ENCODE measurements around the gene KDM5C.

GRCh38 chrX:53246231-53246630 is 21.2 kb upstream of the KDM5C start:
- no peak for TF ChIP-seq RAD21 (IDR thresholded peaks at IDR 0.05 in 1 of 2, conservative IDR thresholded peaks at IDR 0.05 in 1 of 2; ENCODE audit: low read depth in 2 of 2, low read length in 2 of 2)
- no peak for TF ChIP-seq CBX5 (IDR thresholded peaks at IDR 0.05; ENCODE audit: low read depth, low read length)
- TF ChIP-seq JUND (IDR thresholded peaks at IDR 0.05; ENCODE audit: low read length) = no peak
- no peak for TF ChIP-seq KDM5A (IDR thresholded peaks at IDR 0.05; ENCODE audit: low read length)
- TF ChIP-seq CTCF (IDR thresholded peaks at IDR 0.05; ENCODE audit: control extremely low read depth in 1 of 3, insufficient read depth in 1 of 3, low read depth in 1 of 3, low read length in 3 of 3) = no peak
- TF ChIP-seq ATF2 (IDR thresholded peaks at IDR 0.05; ENCODE audit: low read length) = no peak
- TF ChIP-seq CHD7 (IDR thresholded peaks at IDR 0.05; ENCODE audit: insufficient replicate concordance, low read length) = no peak
- no peak for TF ChIP-seq POLR2AphosphoS5 (IDR thresholded peaks at IDR 0.05; ENCODE audit: low read depth, low read length)
- TF ChIP-seq SRF (IDR thresholded peaks at IDR 0.05; ENCODE audit: low read depth, low read length) = no peak

Measured in H1 (cell line).